Fibroblast of lung (primary cell): ENCODE data around the gene CYBA.

Experiments used
- CTCF ChIP-seq, 2 donors: IDR thresholded peaks in 1 of 2; conservative IDR thresholded peaks in 1 of 2; 1 replicate in 1 of 2; 2 replicates in 1 of 2; pipeline ENCODE4 v1.5.1; 2011 to 2012; ENCODE audit warnings: low read length in 2 of 2, control low read depth in 1 of 2, inconsistent platforms in 1 of 2, low read depth in 1 of 2, mild to moderate bottlenecking in 1 of 2
- EZH2 ChIP-seq: IDR thresholded peaks from 2 replicates; pipeline ENCODE4 v1.5.1; 2012; ENCODE audit warnings: low read length, control low read depth, mild to moderate bottlenecking; ENCODE audit errors: missing control alignments

GRCh38 chr16:88630941-88631340 is 19.9 kb downstream of the CYBA start:
- TF ChIP-seq CTCF (conservative IDR thresholded peaks at IDR 0.05 in 1 of 2, IDR thresholded peaks at IDR 0.05 in 1 of 2; ENCODE audit: low read depth in 1 of 2, low read length in 2 of 2): no peak
- TF ChIP-seq EZH2: no peak
